HepG2 (cell line): Measurements from ENCODE around the gene ASTN2. TPM values are rescaled to one million over a fixed set of nuclear protein-coding genes. Genes with fewer than 3 reads are reported as not detected.

ENCODE experiments used
- ATAC-seq: fragments of 200-7000 bp; cut with Tn5 transposase; 3 replicates; pipeline ENCODE4 v1.9.1; 2020; ENCODE audit warnings: mild to moderate bottlenecking, moderate library complexity
- BruUV-seq: library from RNA; stranded (reverse); fragments of 400-500 nt; replicated peaks from 2 replicates; lab custom pipeline; 2021; lab: Mats Ljungman, UMichigan
- CTCF ChIA-PET: fragments of 300-600 bp; formaldehyde crosslinking; extraction: SDS; loops from one replicate; lab custom pipeline; 2021; ENCODE audit warnings: low total read pairs, inconsistent platforms, low intra/inter-chr PET ratio; lab: Yijun Ruan, JAX
- POLR2A ChIA-PET: fragments of 350-600 bp; sonication (Branson Sonifier 250); formaldehyde crosslinking; loops from one replicate; lab custom pipeline; 2020; ENCODE audit warnings: antibody characterized with exemption, inconsistent platforms; lab: Yijun Ruan, JAX
- DNase-seq: peaks from one replicate; pipeline ENCODE4 v3.0.0-alpha.2; 2015; ENCODE audit warnings: low spot score
- FAIRE-seq: peaks from 3 replicates; lab custom pipeline; 2011; peaks lifted over from hg19 to GRCh38; lab: Jason Lieb, UNC
- H2AFZ ChIP-seq: one replicate; pipeline ENCODE4 v1.6.1; 2011; ENCODE audit warnings: low read length, inconsistent platforms
- H3K27ac ChIP-seq: fragments of 300-600 bp; 3 replicates; pipeline ENCODE4 v1.8.0; 2011; ENCODE audit warnings: mixed run types, mild to moderate bottlenecking, mixed read lengths, low read length, inconsistent platforms; ENCODE audit not compliant: insufficient read depth; ENCODE audit errors: extremely low read length
- H3K27me3 ChIP-seq, 2 experiments: fragments of 200-600 bp in 1 of 2; 2 replicates in 1 of 2; 3 replicates in 1 of 2; pipeline versions ENCODE4 v1.6.0 to v1.8.0; 2011; ENCODE audit warnings: low read length in 2 of 2, mild to moderate bottlenecking in 2 of 2, moderate library complexity in 2 of 2, inconsistent platforms in 1 of 2; ENCODE audit not compliant: insufficient read depth in 2 of 2, control insufficient read depth in 1 of 2
- H3K36me3 ChIP-seq, 2 experiments: fragments of 200-600 bp in 1 of 2; replicated peaks in 1 of 2; 2 replicates in 1 of 2; 3 replicates in 1 of 2; pipeline versions ENCODE4 v1.5.1 to v1.8.0; 2011; ENCODE audit warnings: low read length in 2 of 2, inconsistent platforms in 1 of 2; ENCODE audit not compliant: insufficient read depth in 2 of 2, control insufficient read depth in 1 of 2
- H3K4me1 ChIP-seq: 2 replicates; pipeline ENCODE4 v1.5.1; 2012; ENCODE audit warnings: low read length, inconsistent platforms; ENCODE audit not compliant: insufficient read depth
- H3K4me2 ChIP-seq: 2 replicates; pipeline ENCODE4 v1.6.0; 2011; ENCODE audit warnings: low read depth, low read length, inconsistent platforms
- H3K4me3 ChIP-seq, 3 experiments: fragments of 200-600 bp in 1 of 3; sonication (generic), shearing (Covaris generic) in 1 of 3; replicated peaks in 1 of 3; 2 replicates each; pipeline ENCODE4 v1.5.1; 2011 to 2016; ENCODE audit warnings: low read length in 3 of 3, inconsistent platforms in 2 of 3, low read depth in 2 of 3, mild to moderate bottlenecking in 2 of 3, control low read depth in 1 of 3, mixed read lengths in 1 of 3; ENCODE audit not compliant: insufficient read depth in 1 of 3
- H3K79me2 ChIP-seq: one replicate; pipeline ENCODE4 v1.6.1; 2011; ENCODE audit warnings: low read length, inconsistent platforms; ENCODE audit not compliant: insufficient read depth
- H3K9ac ChIP-seq: 2 replicates; pipeline ENCODE4 v1.6.0; 2011; ENCODE audit warnings: mild to moderate bottlenecking, low read depth, low read length, inconsistent platforms; ENCODE audit not compliant: insufficient read depth
- H3K9me3 ChIP-seq: 2 replicates; pipeline ENCODE4 v1.5.1; 2012; ENCODE audit warnings: mild to moderate bottlenecking, low read length
- H4K20me1 ChIP-seq: 2 replicates; pipeline ENCODE4 v1.6.0; 2011; ENCODE audit warnings: inconsistent platforms, mild to moderate bottlenecking, low read length, moderate library complexity; ENCODE audit not compliant: insufficient read depth
- ASH2L ChIP-seq: fragments of 300-600, 200-600 bp; sonication (generic); IDR thresholded peaks from 2 replicates; pipeline ENCODE4 v1.7.0; 2017; ENCODE audit warnings: low read depth, mild to moderate bottlenecking, moderate library complexity, mixed read lengths, low read length; ENCODE audit not compliant: insufficient read length
- ATF7 ChIP-seq, 2 experiments: fragments of 450-650 bp in 1 of 2; sonication (generic) in 1 of 2; formaldehyde crosslinking in 1 of 2; IDR thresholded peaks; 2 replicates each; pipeline versions ENCODE4 v1.4.0 to v1.6.1; 2016 to 2020; ENCODE audit warnings: antibody characterized with exemption in 1 of 2, mild to moderate bottlenecking in 1 of 2, missing genetic modification reagents in 1 of 2
- BHLHE40 ChIP-seq: IDR thresholded peaks from 2 replicates; pipeline ENCODE4 v1.6.1; 2011; ENCODE audit warnings: low read length, improper control_type of control experiment
- EP300 ChIP-seq, 3 experiments: sonication (generic) in 1 of 3; formaldehyde crosslinking in 1 of 3; IDR thresholded peaks; 2 replicates each; pipeline versions ENCODE4 v1.5.1 to v1.6.1; 2011 to 2020; ENCODE audit warnings: low read depth in 2 of 3, low read length in 2 of 3, borderline replicate concordance in 1 of 3, improper control_type of control experiment in 1 of 3, mild to moderate bottlenecking in 1 of 3, missing genetic modification reagents in 1 of 3, moderate library complexity in 1 of 3
- ESRRA ChIP-seq: sonication (generic); formaldehyde crosslinking; IDR thresholded peaks from 2 replicates; pipeline ENCODE4 v1.5.1; 2020; ENCODE audit warnings: mild to moderate bottlenecking, low read depth, missing genetic modification reagents
- GABPA ChIP-seq, 2 experiments: IDR thresholded peaks; 2 replicates each; pipeline ENCODE4 v1.6.1; 2011 to 2016; ENCODE audit warnings: low read depth in 2 of 2, low read length in 1 of 2, missing biosample characterization in 1 of 2, missing genetic modification characterization in 1 of 2
- GLI4 ChIP-seq: sonication (generic); formaldehyde crosslinking; IDR thresholded peaks from 2 replicates; pipeline ENCODE4 v1.5.1; 2020; ENCODE audit warnings: missing genetic modification reagents, mild to moderate bottlenecking, moderate library complexity, borderline replicate concordance
- TCF7L2 ChIP-seq: IDR thresholded peaks from 2 replicates; pipeline ENCODE4 v1.6.1; 2011; ENCODE audit warnings: mild to moderate bottlenecking, low read depth, low read length, moderate library complexity
- ZNF274 ChIP-seq: sonication (generic); formaldehyde crosslinking; IDR thresholded peaks from 2 replicates; pipeline ENCODE4 v1.5.1; 2020; ENCODE audit warnings: mild to moderate bottlenecking, missing genetic modification reagents
- ZNF891 ChIP-seq: sonication (generic); formaldehyde crosslinking; IDR thresholded peaks from 2 replicates; pipeline ENCODE4 v1.5.0; 2020; ENCODE audit warnings: mild to moderate bottlenecking, missing genetic modification reagents
- WGBS: methylation state at CpG from one replicate; pipeline ENCODE4 v1.1.6; 2017; ENCODE audit warnings: low lambda C conversion rate; 5-methylcytosine and 5-hydroxymethylcytosine counted together
- in situ Hi-C: cut with HindIII; loops from 2 replicates; pipeline ENCODE4 v1.10.0; 2017; ENCODE audit warnings: low pct_unique_long_range_greater_than_20kb; ENCODE audit not compliant: extremely low pct_ligation_motif_present
- intact Hi-C: fragments of 100-400 bp; cut with micrococcal nuclease; formaldehyde crosslinking; loops from one replicate; pipeline ENCODE4 v1.10.0; 2022; ENCODE audit not compliant: unreplicated experiment
- polyA plus RNA-seq, 8 experiments: library from polyadenylated mRNA; depleted of rRNA in 3 of 8; stranded (reverse) in 7 of 8; unstranded in 1 of 8; fragments of >200 nt; fragmentation: Illumina TruSeq in 4 of 8; extraction: Trizol in 4 of 8; gene quantifications; 2 replicates each; pipeline versions ENCODE4 v1.2.1 to v1.2.3, GENCODE V29; 2011 to 2016; ENCODE audit warnings: low read depth in 4 of 8, missing spikeins in 1 of 8, mixed read lengths in 1 of 8; ENCODE audit not compliant: insufficient read depth in 1 of 8
- total RNA-seq, 5 experiments: library from RNA; depleted of rRNA; stranded (reverse); fragments of >200 nt; fragmentation: Illumina TruSeq; extraction: Trizol; gene quantifications; 2 replicates each; pipeline ENCODE4 v1.2.3, GENCODE V29; 2016; ENCODE audit warnings: low read depth in 1 of 5
- TF ChIP-seq, protein P1 (sequence below): sonication (generic); formaldehyde crosslinking; IDR thresholded peaks from 2 replicates; pipeline ENCODE4 v1.5.1; 2020; ENCODE audit warnings: missing genetic modification reagents, mild to moderate bottlenecking, borderline replicate concordance
- TF ChIP-seq, protein P2 (sequence below): sonication (generic); formaldehyde crosslinking; IDR thresholded peaks from 2 replicates; pipeline ENCODE4 v1.4.0; 2020; ENCODE audit warnings: missing genetic modification reagents
- TF ChIP-seq, protein P3 (sequence below): sonication (generic); formaldehyde crosslinking; IDR thresholded peaks from 2 replicates; pipeline ENCODE4 v1.4.0; 2020; ENCODE audit warnings: missing genetic modification reagents, low read depth, mild to moderate bottlenecking, borderline replicate concordance

Gene ASTN2
- total and polyA plus RNA-seq, 2 of the 13 experiments (the other 11 are each of a cell fraction or from before 2014, with no cell fraction given): 5.2 to 13.5 TPM

DNA sequence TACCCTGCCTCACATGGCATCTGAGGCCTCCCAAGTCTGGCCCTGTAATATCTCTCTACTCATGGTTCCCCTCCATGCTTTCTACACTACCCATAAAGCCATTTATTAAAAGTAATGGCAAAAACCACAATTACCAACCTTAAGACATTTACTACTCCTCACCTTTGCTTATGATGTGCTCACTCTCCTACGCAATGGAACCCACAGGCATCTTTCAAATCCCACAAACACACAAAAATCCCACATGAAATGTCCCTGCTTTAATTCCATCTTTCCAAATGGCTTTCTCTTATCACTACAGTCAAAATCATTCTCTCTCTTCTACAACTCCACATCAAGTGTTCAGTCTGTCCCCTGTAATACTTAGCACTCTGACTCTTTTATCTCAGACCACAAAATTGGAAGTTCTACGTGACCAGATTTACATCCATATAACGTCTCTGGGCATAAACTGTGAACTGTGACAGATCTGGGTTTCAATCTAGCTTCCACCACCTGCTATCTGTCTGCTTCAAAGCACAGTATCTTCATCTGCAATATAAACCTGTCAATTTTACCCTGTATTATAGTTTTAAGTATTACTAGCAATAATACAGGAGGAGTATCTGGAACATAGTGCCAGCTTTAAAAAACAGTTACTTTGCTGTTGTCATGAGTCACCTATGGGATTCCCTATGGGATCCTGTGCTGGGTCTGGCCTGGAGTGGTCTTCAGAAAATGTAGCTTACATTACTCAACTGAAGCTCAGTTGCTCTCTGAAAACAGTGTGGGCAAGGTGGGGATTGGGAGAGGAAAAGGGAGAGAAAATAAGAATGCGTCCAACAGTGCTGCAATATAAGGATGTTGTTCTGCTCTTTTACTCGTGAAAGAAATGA lies 864.8 kb downstream of the ASTN2 start (continued):
- no peak for TF ChIP-seq ESRRA (CRISPR knock-in tag)
- TF ChIP-seq ZNF274 (CRISPR knock-in tag): no peak
- no peak for TF ChIP-seq GABPA (IDR thresholded peaks at IDR 0.05; ENCODE audit: low read depth, low read length)
- no peak for TF ChIP-seq GABPA (CRISPR knock-in tag; IDR thresholded peaks at IDR 0.05; ENCODE audit: low read depth)
- no peak for TF ChIP-seq TCF7L2

DNA sequence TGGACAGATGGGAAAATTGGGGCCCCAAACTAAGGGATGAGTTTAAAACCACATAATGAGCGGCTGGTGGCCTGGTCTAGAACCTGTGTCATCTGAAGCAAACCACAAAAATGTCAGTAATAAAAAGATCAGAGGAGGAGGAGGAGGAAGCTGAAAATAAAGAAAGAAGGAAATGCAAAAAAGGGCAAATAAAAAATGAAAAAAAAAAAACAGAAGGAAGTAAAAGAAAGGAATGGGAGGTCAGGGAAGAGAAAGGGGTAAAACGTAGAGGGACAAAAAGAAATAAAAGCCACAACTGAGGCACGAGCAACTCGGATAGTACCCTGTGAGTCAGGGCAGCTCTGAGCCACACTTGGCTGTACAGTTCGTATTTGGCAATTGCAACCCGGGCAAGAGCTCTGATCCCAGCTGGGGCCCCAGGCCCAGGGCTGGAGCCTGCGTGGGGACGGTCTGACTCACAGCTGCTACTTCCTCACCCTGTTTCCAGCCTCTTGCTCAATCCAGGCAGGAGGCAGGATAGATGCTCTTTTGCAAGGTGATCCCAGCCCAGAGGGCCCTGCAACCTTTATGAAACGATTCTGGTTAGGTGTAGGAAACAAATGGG lies 865.7 kb downstream of the ASTN2 start:
- H3K4me1 ChIP-seq: peaks cover 57% of the 10 kb centered on the region
- no peak overlapping the region for H3K4me3 ChIP-seq
- H3K27ac ChIP-seq: peak overlapping the region; percentile 38
- TF ChIP-seq BHLHE40 (no peak; the same call in 1 of the 2 replicates), ATF7 (IDR thresholded peaks at IDR 0.05) (no peak), ATF7 (CRISPR knock-in tag; IDR thresholded peaks at IDR 0.05) (no peak), ASH2L (peak; percentile 25), EP300 (IDR thresholded peaks at IDR 0.05; ENCODE audit: low read depth in 2 of 2, low read length in 2 of 2) (peak; percentile 71 to 75; a peak in 3 of 4 replicates), EP300 (CRISPR knock-in tag; IDR thresholded peaks at IDR 0.05; ENCODE audit: borderline replicate concordance) (peak; percentile 52; the same call in 1 of the 2 replicates), GLI4 (CRISPR knock-in tag) (no peak), ZNF891 (no peak; the same call in 1 of the 2 replicates)
- TF ChIP-seq, protein P1, sequence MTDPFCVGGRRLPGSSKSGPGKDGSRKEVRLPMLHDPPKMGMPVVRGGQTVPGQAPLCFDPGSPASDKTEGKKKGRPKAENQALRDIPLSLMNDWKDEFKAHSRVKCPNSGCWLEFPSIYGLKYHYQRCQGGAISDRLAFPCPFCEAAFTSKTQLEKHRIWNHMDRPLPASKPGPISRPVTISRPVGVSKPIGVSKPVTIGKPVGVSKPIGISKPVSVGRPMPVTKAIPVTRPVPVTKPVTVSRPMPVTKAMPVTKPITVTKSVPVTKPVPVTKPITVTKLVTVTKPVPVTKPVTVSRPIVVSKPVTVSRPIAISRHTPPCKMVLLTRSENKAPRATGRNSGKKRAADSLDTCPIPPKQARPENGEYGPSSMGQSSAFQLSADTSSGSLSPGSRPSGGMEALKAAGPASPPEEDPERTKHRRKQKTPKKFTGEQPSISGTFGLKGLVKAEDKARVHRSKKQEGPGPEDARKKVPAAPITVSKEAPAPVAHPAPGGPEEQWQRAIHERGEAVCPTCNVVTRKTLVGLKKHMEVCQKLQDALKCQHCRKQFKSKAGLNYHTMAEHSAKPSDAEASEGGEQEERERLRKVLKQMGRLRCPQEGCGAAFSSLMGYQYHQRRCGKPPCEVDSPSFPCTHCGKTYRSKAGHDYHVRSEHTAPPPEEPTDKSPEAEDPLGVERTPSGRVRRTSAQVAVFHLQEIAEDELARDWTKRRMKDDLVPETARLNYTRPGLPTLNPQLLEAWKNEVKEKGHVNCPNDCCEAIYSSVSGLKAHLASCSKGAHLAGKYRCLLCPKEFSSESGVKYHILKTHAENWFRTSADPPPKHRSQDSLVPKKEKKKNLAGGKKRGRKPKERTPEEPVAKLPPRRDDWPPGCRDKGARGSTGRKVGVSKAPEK (CRISPR knock-in tag): no peak
- TF ChIP-seq, protein P2, sequence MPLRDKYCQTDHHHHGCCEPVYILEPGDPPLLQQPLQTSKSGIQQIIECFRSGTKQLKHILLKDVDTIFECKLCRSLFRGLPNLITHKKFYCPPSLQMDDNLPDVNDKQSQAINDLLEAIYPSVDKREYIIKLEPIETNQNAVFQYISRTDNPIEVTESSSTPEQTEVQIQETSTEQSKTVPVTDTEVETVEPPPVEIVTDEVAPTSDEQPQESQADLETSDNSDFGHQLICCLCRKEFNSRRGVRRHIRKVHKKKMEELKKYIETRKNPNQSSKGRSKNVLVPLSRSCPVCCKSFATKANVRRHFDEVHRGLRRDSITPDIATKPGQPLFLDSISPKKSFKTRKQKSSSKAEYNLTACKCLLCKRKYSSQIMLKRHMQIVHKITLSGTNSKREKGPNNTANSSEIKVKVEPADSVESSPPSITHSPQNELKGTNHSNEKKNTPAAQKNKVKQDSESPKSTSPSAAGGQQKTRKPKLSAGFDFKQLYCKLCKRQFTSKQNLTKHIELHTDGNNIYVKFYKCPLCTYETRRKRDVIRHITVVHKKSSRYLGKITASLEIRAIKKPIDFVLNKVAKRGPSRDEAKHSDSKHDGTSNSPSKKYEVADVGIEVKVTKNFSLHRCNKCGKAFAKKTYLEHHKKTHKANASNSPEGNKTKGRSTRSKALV (CRISPR knock-in tag): 0 out of 2 replicates have a peak, but pooled peaks have one; percentile 35
- TF ChIP-seq, protein P3, sequence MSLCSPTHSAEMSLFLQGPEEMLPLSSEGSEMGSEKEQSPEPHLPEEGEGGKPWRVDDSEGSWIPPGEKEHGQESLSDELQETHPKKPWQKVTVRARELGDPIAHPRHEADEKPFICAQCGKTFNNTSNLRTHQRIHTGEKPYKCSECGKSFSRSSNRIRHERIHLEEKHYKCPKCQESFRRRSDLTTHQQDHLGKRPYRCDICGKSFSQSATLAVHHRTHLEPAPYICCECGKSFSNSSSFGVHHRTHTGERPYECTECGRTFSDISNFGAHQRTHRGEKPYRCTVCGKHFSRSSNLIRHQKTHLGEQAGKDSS (CRISPR knock-in tag): peak; percentile 64; the same call in 1 of the 2 replicates

More for the DNA sequence above, 865.7 kb downstream of the ASTN2 start:
- Histone ChIP-seq H3K4me2 (peak overlapping the region; percentile 43), H3K9me3 (no peaks in the 10 kb centered on the region), H3K79me2 (no peaks in the 10 kb centered on the region), H3K36me3 (no peaks in the 10 kb centered on the region), H2AFZ (no peak overlapping the region), H3K27me3 (no peaks in the 10 kb centered on the region), H3K9ac (no peak overlapping the region), H4K20me1 (no peaks in the 10 kb centered on the region)
- peak; percentile 95 for ATAC-seq
- POLR2A ChIA-PET: interaction anchor here (0.6 to 2.0 kb wide), 3 partner anchors 17 to 24 kb away, joined by 3 to 19 read pairs (median 3); no protein-coding TSS in a partner anchor
- BruUV-seq: no TSS peak
- CTCF ChIA-PET: no interaction called here
- DNase-seq: peak; percentile 91
- intact Hi-C loops: loop anchor here (5.0 kb wide), 1 partner anchor 607 kb away; no protein-coding TSS in a partner anchor
- in situ Hi-C loops: no loop called here
- WGBS: 13% methylated on average over 6 of the region's 9 CpGs
- FAIRE-seq: peak; percentile 82
